Trophoblast cell (in vitro differentiated cells and primary cell): ENCODE data around the gene MRPL49.

Experiments
- DNase-seq, 2 donors: peaks; one replicate each; pipeline ENCODE4 v3.0.0-alpha.2; 2016
- H2AFZ ChIP-seq: 2 replicates; pipeline ENCODE4 v1.6.1; 2013; ENCODE audit warnings: low read length, moderate library complexity, mild to moderate bottlenecking; ENCODE audit not compliant: insufficient read depth, poor library complexity
- H2AK5ac ChIP-seq: 2 replicates; pipeline ENCODE4 v1.6.1; 2013; ENCODE audit warnings: mild to moderate bottlenecking, low read length
- H2BK120ac ChIP-seq: 2 replicates; pipeline ENCODE4 v1.6.1; 2013; ENCODE audit warnings: low read length, mild to moderate bottlenecking, moderate library complexity; ENCODE audit not compliant: insufficient read depth, poor library complexity
- H2BK12ac ChIP-seq: 2 replicates; pipeline ENCODE4 v1.6.1; 2013; ENCODE audit warnings: mild to moderate bottlenecking, low read length, moderate library complexity
- H2BK5ac ChIP-seq: 2 replicates; pipeline ENCODE4 v1.6.1; 2013; ENCODE audit warnings: low read length, low read depth, moderate library complexity, mild to moderate bottlenecking; ENCODE audit not compliant: poor library complexity
- H3K14ac ChIP-seq: 2 replicates; pipeline ENCODE4 v1.6.1; 2013; ENCODE audit warnings: mild to moderate bottlenecking, low read length
- H3K18ac ChIP-seq: 2 replicates; pipeline ENCODE4 v1.6.1; 2013; ENCODE audit warnings: mild to moderate bottlenecking, low read length
- H3K23ac ChIP-seq: 2 replicates; pipeline ENCODE4 v1.6.1; 2013; ENCODE audit warnings: low read length
- H3K27ac ChIP-seq: 2 replicates; pipeline ENCODE4 v1.5.1; 2013; ENCODE audit warnings: low read depth, mild to moderate bottlenecking, inconsistent platforms, low read length, moderate library complexity
- H3K27me3 ChIP-seq: 2 replicates; pipeline ENCODE4 v1.6.1; 2013; ENCODE audit warnings: inconsistent platforms, mild to moderate bottlenecking, low read length, moderate library complexity; ENCODE audit not compliant: insufficient read depth
- H3K36me3 ChIP-seq, 2 experiments: 1 replicate in 1 of 2; 2 replicates in 1 of 2; pipeline ENCODE4 v1.6.1; 2013; ENCODE audit warnings: low read length in 2 of 2, mild to moderate bottlenecking in 2 of 2, moderate library complexity in 1 of 2; ENCODE audit not compliant: insufficient read depth in 2 of 2, control insufficient read depth in 1 of 2
- H3K4ac ChIP-seq: 2 replicates; pipeline ENCODE4 v1.6.1; 2013; ENCODE audit warnings: low read depth, mild to moderate bottlenecking, low read length, moderate library complexity
- H3K4me1 ChIP-seq, 2 experiments: 1 replicate in 1 of 2; 2 replicates in 1 of 2; pipeline ENCODE4 v1.6.1; 2013; ENCODE audit warnings: low read length in 2 of 2, mild to moderate bottlenecking in 2 of 2, moderate library complexity in 1 of 2; ENCODE audit not compliant: insufficient read depth in 2 of 2, control insufficient read depth in 1 of 2
- H3K4me2 ChIP-seq: 2 replicates; pipeline ENCODE4 v1.6.1; 2013; ENCODE audit warnings: inconsistent platforms, mild to moderate bottlenecking, low read length, moderate library complexity
- H3K4me3 ChIP-seq: 2 replicates; pipeline ENCODE4 v1.5.1; 2013; ENCODE audit warnings: mild to moderate bottlenecking, low read depth, low read length, inconsistent platforms
- H3K79me1 ChIP-seq: one replicate; pipeline ENCODE4 v1.6.1; 2013; ENCODE audit warnings: low read length
- H3K79me2 ChIP-seq: 2 replicates; pipeline ENCODE4 v1.6.1; 2013; ENCODE audit warnings: low read length, mild to moderate bottlenecking; ENCODE audit not compliant: control insufficient read depth, insufficient read depth, poor library complexity
- H3K9ac ChIP-seq: 2 replicates; pipeline ENCODE4 v1.6.1; 2013; ENCODE audit warnings: mild to moderate bottlenecking, low read length
- H3K9me3 ChIP-seq: 2 replicates; pipeline ENCODE4 v1.6.1; 2013; ENCODE audit warnings: low read depth, mild to moderate bottlenecking, control low read depth, inconsistent platforms, low read length; ENCODE audit not compliant: insufficient read depth
- H4K12ac ChIP-seq: 2 replicates; pipeline ENCODE4 v1.6.1; 2013; ENCODE audit warnings: low read depth, mild to moderate bottlenecking, low read length, moderate library complexity
- H4K8ac ChIP-seq: 2 replicates; pipeline ENCODE4 v1.6.1; 2013; ENCODE audit warnings: low read depth, mild to moderate bottlenecking, low read length, moderate library complexity
- H4K91ac ChIP-seq: one replicate; pipeline ENCODE4 v1.6.1; 2013; ENCODE audit warnings: low read depth, mild to moderate bottlenecking, low read length, moderate library complexity
- WGBS: extraction: QIAGEN DNeasy Blood & Tissue Kit; methylation state at CpG from one replicate; pipeline ENCODE4 v1.1.7; 2013; ENCODE audit warnings: missing lambda C conversion rate; ENCODE audit not compliant: insufficient read length, insufficient coverage; ENCODE audit errors: extremely low coverage; 5-methylcytosine and 5-hydroxymethylcytosine counted together

Gene MRPL49

GRCh38 chr11:65130631-65131416 is 8.7 kb downstream of the MRPL49 start:
- Histone ChIP-seq H3K27me3 (no peaks in the 10 kb centered on the region), H3K36me3 (peaks cover 65 to 71% of the 10 kb centered on the region in 2 experiments), H3K23ac (no peak overlapping the region), H2AFZ (no peak overlapping the region), H3K79me2 (peaks cover 9% of the 10 kb centered on the region), H4K8ac (no peak overlapping the region), H3K9me3 (no peaks in the 10 kb centered on the region), H2BK5ac (no peak overlapping the region), H3K79me1 (peaks cover 11% of the 10 kb centered on the region), H3K4me2 (no peak overlapping the region), H2BK120ac (no peak overlapping the region), H4K91ac (no peak overlapping the region), H2BK12ac (no peak overlapping the region), H3K27ac (no peak overlapping the region), H3K9ac (no peak overlapping the region), H4K12ac (no peak overlapping the region), H3K18ac (no peak overlapping the region), H3K4me3 (peak overlapping the region; percentile 20), H3K4ac (no peak overlapping the region), H3K4me1 (peaks cover 7 to 12% of the 10 kb centered on the region in 2 experiments), H3K14ac (no peak overlapping the region), H2AK5ac (no peak overlapping the region)
- no CpG with 5 or more reads among the region's 19 CpGs for WGBS
- no peak for DNase-seq

GRCh38 chr11:65131417-65131776 is 9.3 kb downstream of the MRPL49 start:
- Histone ChIP-seq H3K79me1 (peaks cover 11% of the 10 kb centered on the region), H3K36me3 (peaks cover 60 to 65% of the 10 kb centered on the region in 2 experiments), H2AFZ (no peak overlapping the region), H3K23ac (no peak overlapping the region), H3K4me3 (peak overlapping the region; percentile 20), H3K4me1 (peaks cover 7 to 12% of the 10 kb centered on the region in 2 experiments), H3K18ac (no peak overlapping the region), H2BK120ac (no peak overlapping the region), H3K27ac (no peak overlapping the region), H3K9me3 (no peaks in the 10 kb centered on the region), H3K27me3 (no peaks in the 10 kb centered on the region), H3K14ac (no peak overlapping the region), H4K12ac (no peak overlapping the region), H4K8ac (no peak overlapping the region), H2AK5ac (no peak overlapping the region), H2BK5ac (no peak overlapping the region), H3K4ac (no peak overlapping the region), H3K4me2 (no peak overlapping the region), H3K9ac (peak overlapping the region; percentile 18), H3K79me2 (peaks cover 9% of the 10 kb centered on the region), H4K91ac (no peak overlapping the region), H2BK12ac (no peak overlapping the region)
- DNase-seq = no peak
- no CpG with 5 or more reads among the region's 3 CpGs for WGBS

GRCh38 chr11:65131895-65132237 is 9.7 kb downstream of the MRPL49 start:
- Histone ChIP-seq H3K9me3 (peaks cover 1% of the 10 kb centered on the region), H3K14ac (no peak overlapping the region), H3K4me3 (no peak overlapping the region), H3K4me1 (peaks cover 7 to 12% of the 10 kb centered on the region in 2 experiments), H3K23ac (no peak overlapping the region), H3K9ac (peak overlapping the region; percentile 4), H3K36me3 (peaks cover 55 to 60% of the 10 kb centered on the region in 2 experiments), H3K79me2 (peaks cover 9% of the 10 kb centered on the region), H2BK120ac (no peak overlapping the region), H4K12ac (no peak overlapping the region), H3K18ac (no peak overlapping the region), H3K27me3 (no peaks in the 10 kb centered on the region), H3K79me1 (peaks cover 11% of the 10 kb centered on the region), H4K8ac (no peak overlapping the region), H2AK5ac (no peak overlapping the region), H4K91ac (no peak overlapping the region), H2AFZ (no peak overlapping the region), H2BK5ac (no peak overlapping the region), H2BK12ac (no peak overlapping the region), H3K4ac (no peak overlapping the region), H3K4me2 (no peak overlapping the region), H3K27ac (no peak overlapping the region)
- no peak for DNase-seq
- no CpG with 5 or more reads among the region's 6 CpGs for WGBS

- Histone ChIP-seq H3K9me3 (peaks cover 1% of the 10 kb centered on the region), H3K4me1 (peaks cover 7 to 12% of the 10 kb centered on the region in 2 experiments), H3K14ac (no peak overlapping the region), H2BK120ac (no peak overlapping the region), H3K36me3 (peaks cover 50 to 56% of the 10 kb centered on the region in 2 experiments), H3K27ac (no peak overlapping the region), H2AK5ac (no peak overlapping the region), H3K23ac (no peak overlapping the region), H4K12ac (no peak overlapping the region), H3K27me3 (no peaks in the 10 kb centered on the region), H2BK5ac (no peak overlapping the region), H2AFZ (no peak overlapping the region), H4K91ac (no peak overlapping the region), H4K8ac (no peak overlapping the region), H3K4me2 (no peak overlapping the region), H3K4ac (no peak overlapping the region), H3K79me2 (peaks cover 9% of the 10 kb centered on the region), H3K79me1 (peaks cover 11% of the 10 kb centered on the region), H3K18ac (peak overlapping the region; percentile 8), H3K4me3 (no peak overlapping the region), H2BK12ac (no peak overlapping the region), H3K9ac (peak overlapping the region; percentile 4)
- no CpG with 5 or more reads among the region's 10 CpGs for WGBS
- no peak for DNase-seq
Observed at GRCh38 chr11:65132238-65132987, 10.3 kb downstream of the MRPL49 start.
